Stimulated activated CD4-positive, alpha-beta T cell treated with anti-CD3 and anti-CD28 coated beads, TNF-alpha, amount 100 ng/mL, for 24 hours (primary cell): Measurements from ENCODE around the gene SYT1.
"Not testable (repeated sequence)": the region's sequence is repeated elsewhere in the genome, so short reads cannot be mapped to it uniquely, and the experiment has no call there.

ENCODE experiments used
- DNase-seq, 3 experiments: peaks; one replicate each; pipeline ENCODE4 v3.0.0-alpha.2; 2020; ENCODE audit warnings: low read depth in 3 of 3

Gene SYT1

DNA sequence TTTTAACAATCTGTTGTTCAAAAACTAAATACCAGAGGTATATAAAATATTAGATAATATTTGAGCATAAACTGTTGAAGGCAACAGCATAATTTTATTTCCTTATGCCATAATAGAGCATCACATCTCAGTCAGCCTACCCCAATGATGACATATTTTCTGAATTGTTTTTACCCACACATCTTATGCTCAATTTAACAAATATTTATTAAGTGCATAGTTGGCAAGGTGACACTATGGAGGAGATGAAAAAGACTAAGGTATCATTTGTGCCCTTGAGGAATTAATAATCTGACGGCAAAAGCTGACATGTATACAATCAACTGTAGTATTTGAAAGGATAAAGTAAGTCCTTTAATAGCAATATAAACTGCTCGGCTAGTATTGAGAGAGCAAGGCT, 102.4 kb downstream of the SYT1 start:
- DNase-seq, result no peak

DNA sequence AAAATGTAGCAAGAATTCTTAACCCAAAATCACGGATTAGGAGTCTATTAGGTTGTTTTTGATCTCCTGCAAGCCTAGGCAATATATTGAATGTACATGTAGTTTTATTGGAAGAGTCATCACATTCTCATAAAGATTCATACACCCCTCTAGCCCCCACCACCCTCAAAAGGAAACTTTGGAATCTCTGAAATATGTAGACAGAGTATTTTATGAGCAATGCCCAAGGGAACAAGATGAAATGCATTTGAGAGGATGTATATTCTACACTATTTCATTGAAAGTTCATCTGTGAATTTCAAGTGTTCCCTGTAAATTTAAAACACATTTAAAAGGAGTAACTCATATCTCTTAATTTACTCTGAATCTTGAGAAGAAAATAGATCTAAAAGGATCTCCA, 103.7 kb downstream of the SYT1 start:
- DNase-seq, result no peak

DNA sequence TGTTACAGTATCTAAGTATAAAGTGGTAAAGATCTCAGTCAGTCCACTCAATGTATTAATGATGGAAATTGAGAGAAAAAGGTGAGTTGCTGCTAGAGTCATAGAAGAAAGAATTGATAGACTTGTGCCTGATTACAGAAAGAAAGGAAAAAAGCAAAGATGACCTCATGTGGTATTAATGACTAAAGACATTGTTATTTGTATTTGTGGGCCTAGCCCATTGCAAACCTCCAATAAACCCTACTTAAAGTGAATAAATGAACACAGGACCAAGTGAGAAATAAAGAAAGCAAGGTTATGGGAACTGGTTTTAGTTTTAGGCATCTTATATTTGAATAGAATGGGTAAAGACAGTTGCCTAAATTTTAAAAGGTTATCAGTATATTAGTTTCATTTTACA, 105.5 kb downstream of the SYT1 start:
- DNase-seq, result no peak

DNA sequence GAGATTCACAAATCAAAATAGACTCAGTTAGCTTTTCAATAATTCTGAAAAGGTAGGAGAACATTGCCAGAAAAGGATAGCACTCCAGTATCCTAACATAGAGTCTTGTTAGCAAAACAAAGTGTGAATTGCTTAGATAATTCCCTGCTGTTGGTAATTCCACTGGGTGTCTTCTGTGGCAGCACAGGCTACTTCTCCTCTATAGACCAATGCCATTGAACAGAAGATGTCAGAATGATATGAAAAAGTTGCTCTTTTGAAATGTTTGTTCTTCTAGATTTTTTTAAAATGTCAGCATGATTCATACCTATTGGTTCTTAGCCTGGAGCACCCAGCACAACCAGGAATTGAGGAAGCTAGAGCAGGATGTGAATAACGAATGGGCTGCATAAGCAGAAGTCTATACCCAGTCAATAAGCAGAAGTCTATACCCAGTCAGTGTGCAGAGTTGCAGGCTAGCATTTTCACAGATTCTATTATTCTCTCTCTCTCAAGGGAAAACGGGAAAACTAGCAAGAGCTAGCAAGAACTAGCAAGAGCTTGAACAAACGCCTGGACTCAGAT, 112.8 kb downstream of the SYT1 start:
- DNase-seq, result no peak

DNA sequence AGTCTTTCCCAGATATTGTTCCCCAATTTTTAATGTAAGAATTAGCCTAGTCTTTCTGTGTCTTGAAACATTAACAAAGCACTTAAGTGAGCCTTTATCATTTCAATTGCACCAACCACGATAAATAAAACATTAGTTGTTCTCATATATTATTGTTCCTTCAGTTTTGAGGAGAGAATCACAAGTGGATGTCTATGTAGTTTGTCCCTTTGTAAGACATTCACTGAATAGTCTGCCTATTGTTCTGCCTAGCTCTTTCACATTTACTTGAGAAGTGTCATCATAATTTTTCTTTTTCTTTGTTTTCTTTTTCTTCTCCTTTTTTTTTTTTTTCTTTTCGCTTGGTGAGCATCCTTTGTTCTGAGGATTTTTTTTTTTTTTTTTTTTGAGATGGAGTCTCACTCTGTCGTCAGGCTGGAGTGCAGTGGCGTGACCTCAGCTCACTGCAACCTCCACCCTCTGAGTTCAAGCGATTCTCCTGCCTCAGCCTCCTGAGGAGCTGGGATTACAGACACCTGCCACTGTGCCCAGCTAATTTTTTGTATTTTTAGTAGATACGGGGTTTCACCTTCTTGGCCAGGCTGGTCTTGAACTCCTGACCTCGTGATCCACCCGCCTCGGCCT, 129.7 kb downstream of the SYT1 start:
- DNase-seq, result no peak

DNA sequence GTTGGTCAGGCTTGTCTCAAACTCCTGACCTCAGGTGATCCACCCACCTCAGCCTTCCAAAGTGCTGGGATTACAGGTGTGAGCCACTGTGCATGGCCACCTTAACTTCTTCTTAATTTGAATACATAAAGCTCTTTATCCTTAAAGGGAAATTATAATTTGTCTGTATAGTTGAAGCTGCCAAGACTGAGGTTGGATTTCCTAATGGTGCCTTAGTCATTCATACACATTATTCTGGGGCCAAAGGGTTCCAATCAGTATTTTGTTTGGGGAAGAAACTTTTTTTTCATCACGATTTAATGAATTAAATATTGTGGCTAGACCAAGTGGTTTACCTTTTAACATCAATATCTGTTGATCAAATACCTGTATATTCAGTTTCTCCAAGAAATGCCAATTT, 135.9 kb downstream of the SYT1 start:
- no peak for DNase-seq

DNA sequence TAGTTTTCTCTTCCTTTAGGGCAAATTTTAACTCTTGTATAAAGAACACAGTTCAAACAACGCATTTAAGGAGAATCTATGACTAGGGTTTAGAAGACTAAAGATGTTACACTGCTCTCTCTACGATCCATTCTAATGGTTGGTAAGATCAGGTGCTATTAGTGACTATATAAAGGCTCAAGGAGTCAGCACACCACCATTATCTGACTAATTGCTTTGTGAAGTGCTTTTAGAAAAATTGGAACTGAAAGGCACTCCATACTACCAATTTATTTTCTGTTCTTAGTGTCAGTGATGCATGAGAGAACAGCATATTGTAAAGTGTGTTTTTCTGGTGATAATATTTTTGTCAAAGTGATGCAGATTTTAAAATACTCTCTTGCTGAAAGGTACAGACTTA, 136.8 kb downstream of the SYT1 start:
- no peak for DNase-seq

DNA sequence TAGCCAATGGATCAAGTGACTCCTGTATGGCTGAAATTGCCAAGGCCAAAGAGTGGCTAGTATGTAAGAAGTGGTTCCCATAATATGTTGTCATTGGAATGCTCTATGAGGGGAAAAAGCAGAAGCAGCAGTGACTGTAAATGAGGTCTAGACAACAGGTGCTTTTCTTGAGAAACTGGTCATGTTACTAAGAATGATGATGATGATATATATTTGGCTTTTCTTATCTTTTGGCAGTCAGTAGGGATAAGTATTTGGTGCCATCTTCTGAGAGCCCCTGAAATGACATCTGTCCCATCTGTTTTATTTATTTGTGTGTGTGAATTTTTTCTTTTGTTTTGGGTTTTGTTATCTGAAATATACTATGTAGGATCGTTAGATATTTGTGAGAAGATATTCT, 141.7 kb downstream of the SYT1 start:
- DNase-seq, result no peak

DNA sequence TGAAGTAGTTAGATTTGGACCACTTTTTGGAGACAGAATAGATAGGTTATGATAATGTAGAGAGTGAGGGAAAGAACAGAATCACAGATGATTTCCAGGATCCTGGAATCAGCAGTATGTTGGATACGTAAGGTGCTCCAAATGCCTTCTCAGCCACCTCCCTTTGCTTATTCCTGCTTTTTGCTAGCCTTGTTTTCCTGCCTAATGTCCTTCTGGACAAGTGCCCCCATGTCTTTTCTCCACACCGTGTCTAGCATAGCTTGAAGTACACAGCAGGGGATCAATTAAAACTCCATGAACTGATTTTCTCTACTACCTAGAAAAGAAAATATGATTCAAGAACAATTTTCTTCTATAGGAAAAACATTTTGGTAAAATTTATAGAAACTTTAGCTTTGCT, 144.0 kb downstream of the SYT1 start:
- DNase-seq, result no peak

DNA sequence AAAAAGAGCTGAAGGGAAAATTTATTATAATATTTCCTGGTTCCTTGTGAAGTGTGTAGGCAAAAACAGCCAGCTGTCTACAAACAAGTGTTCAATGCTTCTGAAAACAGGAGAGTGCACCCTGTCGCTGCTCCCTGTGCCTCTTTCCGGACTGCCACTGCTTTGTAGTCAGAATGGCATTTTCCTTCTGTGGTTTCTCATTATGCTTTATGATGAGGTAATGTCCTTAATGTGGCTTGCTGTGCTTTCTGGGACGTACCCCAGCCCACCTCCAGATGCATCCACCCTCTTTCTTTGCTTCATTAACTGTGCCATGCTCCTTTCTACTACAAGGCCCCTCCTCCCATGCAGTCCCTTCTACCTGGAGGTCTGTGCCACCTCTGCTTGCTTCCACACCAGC, 148.1 kb downstream of the SYT1 start:
- no peak for DNase-seq

DNA sequence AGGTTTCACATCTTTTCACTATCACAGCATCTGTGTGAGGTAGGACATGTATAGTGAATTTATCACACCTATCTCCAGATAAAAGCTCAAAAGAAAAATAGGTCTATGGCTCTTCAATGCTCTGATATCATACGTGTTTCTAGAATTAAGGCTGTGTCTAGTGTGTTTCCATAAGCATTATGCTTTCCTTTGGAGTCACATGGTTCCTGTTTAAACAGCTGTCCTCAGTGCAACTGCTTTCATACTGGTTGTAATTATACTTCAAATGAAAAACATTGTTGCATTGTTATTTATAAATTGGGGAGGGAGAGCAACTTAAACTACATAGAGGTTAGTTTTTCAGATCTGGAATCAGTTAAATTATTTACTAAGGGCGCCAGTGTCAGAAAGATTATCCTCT, 151.6 kb downstream of the SYT1 start:
- no peak for DNase-seq

DNA sequence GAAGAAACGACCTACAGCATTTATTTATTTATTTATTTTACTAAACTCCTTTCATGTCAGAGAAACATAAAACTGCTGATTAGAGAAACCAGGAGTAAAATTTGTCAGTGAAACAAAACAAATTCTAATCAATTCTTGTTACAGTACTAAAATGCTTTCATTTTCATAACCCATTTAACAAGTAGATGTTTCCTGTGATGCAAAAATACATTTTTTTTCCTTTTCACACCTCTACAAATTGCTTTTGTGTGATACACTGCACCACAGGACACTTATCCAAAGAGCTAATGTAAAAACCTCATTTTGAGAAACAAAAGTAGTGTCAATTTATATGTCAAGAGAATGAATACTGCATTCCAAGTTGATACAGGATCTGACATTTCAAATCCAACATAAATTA, 155.1 kb downstream of the SYT1 start:
- no peak for DNase-seq

DNA sequence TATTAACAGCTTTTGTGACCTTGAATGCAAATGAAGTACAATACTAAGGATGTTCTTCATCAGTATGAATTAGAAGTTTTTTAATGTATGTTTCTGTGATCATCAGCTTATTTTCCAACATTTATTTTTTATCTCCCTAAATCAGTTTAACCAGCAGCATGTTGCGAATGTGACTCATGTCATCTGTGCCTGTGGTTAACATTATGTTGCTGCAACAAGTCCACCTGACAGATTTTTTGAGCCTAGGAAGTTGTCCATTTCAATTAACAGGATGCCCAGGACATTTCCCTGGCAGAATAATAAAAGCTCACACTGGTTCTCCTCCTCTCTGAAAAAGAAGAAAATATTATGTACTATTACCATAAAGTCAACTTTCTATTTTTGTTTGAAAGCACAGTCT, 155.5 kb downstream of the SYT1 start:
- DNase-seq, result no peak

DNA sequence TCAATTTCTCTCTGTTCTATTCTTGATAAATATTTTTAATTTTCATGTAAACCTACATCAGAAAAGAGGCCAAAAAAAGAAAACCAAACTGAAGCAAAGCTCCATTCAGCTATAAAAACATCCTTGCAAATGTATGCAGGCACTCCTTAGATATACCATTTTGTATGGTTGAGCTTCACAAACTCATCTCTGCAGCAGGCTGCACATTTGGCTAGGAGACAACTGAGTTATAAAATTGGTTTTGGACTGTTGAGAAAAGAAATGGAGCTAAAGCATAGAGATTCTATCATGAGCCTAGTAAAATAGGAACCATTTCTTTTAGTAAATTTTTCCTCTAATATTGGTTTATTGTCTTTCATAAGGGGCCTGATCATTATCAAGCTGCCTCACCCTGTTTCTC, 156.4 kb downstream of the SYT1 start:
- DNase-seq, result no peak

DNA sequence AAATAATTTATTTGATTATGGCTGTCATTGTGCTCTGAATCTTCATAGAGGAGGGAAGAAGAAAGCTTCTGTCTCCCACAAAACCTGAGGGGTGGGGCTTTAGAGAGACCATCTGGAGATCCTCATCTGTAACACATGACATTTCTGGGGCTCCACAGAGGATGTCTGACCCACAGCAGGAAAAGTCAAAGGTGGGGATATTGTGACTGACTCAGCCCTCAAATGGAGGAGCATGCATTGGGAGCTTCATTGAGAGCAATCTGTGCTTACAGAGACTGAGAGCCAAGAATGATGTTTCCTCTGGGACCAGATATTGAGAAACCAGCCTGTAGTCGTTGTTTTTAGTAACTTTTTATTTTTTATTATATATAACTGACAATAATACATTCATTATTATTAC, 158.7 kb downstream of the SYT1 start:
- DNase-seq, result no peak

DNA sequence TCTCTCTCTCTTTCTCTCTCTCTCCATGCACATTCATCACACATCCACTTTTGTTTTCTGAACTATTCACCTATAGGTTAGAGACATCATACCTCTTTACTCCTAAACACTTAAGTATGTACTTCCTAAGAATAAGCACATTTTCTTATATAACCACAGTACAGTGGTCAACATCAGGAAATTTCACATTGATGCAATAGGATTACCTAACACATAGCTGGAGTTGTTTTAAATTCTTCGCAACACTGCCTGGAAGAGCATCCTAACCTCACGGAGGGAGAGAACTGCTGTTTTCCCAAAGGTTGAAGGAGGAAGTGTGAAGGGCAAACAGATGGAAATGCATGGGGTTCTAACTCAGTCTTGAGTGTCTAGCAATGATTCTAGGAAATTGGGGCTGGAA, 159.2 kb downstream of the SYT1 start:
- DNase-seq, result no peak

DNA sequence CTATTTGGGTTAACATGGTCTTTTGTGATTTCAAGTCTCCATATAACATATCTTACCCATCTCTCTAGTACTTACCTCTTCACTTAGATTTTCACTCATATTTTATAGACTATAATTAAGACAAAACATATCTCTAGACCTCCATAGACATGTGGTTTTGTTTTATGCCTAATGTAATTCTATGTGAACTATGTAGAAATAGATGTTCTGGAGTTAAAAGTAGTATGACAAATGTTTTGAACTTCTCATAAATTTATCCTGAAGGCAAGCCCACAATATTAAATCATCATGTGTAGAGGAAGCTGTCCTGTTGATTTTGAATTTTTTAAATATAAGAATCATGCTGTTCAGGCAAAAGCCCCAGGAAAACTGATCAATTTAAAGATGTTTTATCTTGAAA, 169.2 kb downstream of the SYT1 start:
- no peak for DNase-seq

DNA sequence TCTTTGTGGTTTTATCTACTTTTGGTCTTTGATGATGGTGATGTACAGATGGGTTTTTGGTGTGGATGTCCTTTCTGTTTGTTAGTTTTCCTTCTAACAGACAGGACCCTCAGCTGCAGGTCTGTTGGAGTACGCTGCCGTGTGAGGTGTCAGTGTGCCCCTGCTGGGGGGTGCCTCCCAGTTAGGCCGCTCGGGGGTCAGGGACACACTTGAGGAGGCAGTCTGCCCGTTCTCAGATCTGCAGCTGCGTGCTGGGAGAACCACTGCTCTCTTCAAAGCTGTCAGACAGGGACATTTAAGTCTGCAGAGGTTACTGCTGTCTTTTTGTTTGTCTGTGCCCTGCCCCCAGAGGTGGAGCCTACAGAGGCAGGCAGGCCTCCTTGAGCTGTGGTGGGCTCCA, 180.2 kb downstream of the SYT1 start:
- DNase-seq, result not testable (repeated sequence)

DNA sequence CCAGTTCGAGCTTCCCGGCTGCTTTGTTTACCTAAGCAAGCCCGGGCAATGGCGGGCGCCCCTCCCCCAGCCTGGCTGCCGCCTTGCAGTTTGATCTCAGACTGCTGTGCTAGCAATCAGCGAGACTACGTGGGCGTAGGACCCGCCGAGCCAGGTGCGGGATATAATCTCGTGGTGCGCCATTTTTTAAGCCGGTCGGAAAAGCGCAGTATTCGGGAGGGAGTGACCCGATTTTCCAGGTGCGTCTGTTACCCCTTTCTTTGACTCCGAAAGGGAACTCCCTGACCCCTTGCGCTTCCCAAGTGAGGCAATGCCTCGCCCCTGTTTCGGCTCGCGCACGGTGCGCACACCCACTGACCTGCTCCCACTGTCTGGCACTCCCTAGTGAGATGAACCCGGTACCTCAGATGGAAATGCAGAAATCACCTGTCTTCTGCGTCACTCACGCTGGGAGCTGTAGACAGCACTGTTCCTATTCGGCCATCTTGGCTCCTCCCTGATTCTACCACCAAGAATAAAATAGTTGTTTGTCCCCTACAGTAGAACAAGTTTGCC, 180.7 kb downstream of the SYT1 start:
- not testable (repeated sequence) for DNase-seq

DNA sequence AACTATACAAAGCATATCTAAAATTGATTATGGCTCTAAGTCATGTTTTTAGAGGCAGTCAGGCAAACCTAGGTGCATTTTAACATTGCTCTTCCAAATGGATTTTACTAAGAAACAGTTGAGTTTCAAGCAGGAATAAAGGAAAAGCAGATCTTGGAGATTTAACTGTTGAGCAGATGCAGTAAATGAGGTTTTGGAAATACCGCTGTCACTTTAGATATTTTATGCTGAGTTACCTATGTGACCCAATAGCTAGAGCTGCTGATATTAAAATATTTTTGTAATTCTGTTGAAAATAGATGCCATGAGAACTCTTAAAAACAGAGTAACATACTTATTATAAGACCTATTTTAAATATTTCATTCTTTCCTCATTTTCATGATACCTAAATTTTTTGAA, 181.4 kb downstream of the SYT1 start:
- no peak for DNase-seq

DNA sequence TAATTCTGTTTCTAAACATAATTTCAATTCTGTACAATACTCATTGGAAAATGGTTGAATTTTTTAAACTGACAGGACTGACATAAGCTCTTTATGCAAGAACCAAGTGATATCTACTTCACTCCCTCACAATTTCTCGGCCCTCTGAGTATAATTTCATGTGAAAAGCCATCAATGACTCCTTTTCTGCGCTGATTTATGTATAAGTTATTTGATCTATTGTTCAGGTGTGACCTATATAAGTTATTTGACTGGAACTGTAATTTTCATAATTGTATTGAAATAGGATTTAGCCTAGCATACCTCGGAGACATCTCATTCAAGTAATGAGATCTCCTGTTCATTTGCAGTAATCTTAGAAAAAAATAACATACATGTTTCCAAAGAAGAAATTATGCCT, 184.4 kb downstream of the SYT1 start:
- DNase-seq, result no peak

DNA sequence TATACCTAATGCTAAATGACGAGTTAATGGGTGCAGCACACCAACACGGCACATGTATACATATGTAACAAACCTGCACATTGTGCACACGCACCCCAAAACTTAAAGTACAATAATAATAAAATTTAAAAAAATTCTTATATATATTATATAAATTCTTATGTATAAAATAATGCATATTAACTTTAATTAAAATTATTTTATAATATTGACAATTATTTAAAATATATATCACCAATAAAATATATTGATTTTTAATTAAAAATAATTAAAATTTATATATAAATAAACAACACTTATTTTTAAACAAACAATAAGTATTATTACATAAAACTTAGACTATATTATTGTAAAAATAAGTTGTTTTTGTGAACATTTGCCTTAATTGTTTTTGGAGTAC, 188.8 kb downstream of the SYT1 start:
- DNase-seq, result no peak

DNA sequence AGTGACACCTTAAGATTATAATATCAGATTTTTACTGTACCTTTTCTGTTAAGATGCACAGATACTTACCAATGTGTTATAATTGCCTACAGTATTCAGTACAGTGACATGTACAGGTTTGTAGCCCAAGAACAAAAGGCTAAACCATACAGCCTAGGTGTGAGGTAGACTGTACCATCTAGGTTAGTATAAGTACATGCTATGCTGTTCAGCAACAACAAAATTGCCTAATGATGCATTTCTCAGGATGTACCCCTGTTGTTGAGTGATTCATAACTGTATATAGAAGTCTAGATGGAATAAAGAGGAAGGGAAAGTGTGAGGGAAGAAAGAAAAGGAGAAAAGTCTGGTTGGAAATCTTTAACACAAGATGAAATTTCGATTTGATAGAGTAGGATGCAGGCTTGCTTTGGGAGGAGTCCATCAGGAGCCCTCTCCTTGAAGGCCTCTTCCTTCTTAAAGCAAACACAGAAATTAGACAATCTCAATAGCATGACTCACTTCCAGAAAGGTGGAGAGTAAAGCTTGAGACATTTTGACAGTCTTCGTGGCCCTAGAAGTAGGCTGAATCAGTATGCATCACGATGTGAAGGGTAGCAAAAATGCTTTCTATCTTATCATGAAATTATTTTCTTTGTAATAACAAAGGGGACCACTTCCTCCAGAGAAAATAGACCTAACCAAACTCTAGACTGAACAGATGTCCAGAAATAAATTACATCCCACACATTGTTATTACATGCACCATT, 191.5 kb downstream of the SYT1 start:
- DNase-seq, result no peak
